NCI-H774 (cell line): ENCODE results near the gene PSKH1.

ENCODE experiments used
- DNase-seq: peaks from one replicate; lab custom pipeline; 2025; lab: John Stamatoyannopoulos, UW

The PSKH1 gene

DNA sequence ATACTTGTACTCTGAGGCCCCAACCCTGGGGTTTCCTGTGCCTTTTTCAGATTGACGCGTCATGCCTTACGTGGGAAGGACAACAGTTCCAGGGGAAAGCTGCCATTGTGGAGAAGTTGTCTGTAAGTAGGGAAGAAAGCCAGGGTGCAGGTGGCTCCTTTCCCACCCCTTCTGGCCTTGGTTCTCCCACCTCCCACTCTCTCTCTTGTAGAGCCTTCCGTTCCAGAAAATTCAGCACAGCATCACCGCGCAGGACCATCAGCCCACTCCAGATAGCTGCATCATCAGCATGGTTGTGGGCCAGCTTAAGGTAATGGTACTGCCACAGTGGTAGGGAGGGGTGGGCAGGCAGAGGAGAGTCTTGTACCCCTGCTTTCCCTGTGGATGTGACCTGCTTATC is 24.8 kb upstream of the PSKH1 start:
- no peak for DNase-seq

DNA sequence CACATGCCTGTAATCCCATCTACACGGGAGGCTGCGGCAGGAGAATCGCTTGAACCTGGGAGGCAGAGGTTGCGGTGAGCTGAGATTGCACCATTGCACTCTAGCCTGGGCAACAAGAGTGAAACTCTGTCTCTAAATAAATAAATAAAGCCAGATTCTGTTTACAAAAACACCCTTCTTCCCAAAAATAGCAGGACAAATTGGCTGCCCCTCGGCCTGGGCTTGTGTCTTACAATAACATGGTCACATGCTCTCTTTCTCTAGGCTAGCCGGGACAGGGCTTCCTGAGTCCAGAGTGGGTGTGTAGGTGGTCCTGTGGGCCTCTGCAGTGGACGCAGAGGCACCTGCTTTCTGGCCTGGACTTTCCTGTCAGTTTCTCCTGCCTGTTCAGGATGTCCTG is 23.4 kb upstream of the PSKH1 start:
- no peak for DNase-seq

DNA sequence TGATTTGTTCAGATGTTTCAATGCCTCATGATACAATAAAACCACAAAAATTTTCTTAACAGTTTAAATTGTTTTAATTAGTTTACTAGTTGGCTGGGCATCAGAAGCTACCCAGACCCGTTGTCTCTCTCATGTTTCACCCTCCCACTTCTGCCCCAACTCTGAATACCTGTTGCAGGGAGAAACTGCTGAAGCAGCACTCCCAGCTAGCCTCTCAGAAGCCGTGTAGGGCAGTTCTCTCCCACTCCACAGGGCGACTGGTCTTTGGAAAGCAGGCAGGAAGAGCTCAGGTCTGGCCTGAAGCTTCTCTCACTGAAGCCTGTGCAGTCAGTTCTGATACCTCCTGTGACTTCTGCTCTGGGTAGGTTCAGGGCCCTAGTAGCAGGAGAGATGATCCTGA is 21.8 kb upstream of the PSKH1 start:
- no peak for DNase-seq

DNA sequence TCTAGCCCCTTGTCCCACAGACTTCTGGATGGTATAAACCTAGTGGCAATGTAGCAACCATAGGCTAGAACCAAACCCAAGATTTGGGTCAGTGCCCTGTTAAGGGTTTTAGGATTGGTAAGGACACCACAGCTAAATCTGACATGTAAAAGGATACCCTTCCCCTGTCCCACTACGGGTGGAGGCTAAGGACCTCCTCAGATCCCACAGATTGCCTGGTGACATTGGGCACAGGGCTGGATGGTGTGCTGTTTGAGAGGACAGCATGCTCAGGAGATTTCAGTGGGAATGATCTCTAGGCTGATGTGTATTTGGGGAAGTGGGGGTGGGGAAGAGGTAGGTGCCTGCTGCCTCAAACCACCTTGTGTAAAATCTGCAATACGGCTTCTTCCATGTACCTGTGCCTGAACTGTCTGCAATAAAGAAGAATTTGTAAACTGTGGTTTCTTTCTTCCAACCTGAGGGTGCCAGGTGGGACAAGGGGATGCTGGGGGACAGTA is 20.9 kb upstream of the PSKH1 start:
- no peak for DNase-seq

DNA sequence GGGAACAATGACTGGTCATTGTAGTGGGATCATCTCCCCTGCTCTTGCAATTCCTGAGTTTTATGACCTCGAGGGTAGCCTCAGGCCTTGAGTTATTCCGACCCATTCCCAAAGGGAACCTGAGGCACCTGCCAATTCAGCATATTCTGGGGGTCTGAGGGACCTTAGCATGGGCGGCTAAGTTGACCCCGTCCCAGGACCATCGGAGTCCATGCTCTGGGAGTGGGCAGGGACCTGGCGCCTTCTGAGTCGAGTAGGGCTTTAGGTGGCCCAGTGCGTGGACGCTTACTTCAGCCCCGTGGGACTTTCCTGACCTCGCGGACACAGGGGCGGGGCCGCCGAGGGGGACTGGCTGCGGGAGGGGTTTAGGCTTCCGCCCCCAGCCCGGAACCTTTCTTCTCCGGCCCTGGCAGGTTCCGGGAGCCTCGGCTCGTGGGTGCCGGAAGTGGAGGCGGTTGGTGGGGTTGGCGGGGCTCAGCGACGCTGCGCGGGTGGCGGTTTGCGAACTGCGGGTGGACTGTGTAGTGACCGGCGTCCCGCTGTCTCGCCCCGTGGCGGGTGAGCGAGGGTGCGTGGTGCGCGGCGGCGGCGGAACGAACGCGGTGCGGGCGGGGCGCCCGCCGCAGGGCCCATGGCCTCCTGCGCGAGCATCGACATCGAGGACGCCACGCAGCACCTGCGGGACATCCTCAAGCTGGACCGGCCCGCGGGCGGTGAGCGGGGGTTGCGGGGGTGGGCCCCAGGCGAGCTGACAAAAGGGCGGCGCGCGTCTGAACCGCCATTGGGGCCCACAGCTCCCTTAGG is 20.2 kb upstream of the PSKH1 start, which contains the start of gene EDC4:
TSS of gene EDC4 (plus strand) at position 422 of the 804 bp plus-strand sequence. CDS start at position 632, 210 bp downstream.
- DNase-seq = peak; percentile 37

DNA sequence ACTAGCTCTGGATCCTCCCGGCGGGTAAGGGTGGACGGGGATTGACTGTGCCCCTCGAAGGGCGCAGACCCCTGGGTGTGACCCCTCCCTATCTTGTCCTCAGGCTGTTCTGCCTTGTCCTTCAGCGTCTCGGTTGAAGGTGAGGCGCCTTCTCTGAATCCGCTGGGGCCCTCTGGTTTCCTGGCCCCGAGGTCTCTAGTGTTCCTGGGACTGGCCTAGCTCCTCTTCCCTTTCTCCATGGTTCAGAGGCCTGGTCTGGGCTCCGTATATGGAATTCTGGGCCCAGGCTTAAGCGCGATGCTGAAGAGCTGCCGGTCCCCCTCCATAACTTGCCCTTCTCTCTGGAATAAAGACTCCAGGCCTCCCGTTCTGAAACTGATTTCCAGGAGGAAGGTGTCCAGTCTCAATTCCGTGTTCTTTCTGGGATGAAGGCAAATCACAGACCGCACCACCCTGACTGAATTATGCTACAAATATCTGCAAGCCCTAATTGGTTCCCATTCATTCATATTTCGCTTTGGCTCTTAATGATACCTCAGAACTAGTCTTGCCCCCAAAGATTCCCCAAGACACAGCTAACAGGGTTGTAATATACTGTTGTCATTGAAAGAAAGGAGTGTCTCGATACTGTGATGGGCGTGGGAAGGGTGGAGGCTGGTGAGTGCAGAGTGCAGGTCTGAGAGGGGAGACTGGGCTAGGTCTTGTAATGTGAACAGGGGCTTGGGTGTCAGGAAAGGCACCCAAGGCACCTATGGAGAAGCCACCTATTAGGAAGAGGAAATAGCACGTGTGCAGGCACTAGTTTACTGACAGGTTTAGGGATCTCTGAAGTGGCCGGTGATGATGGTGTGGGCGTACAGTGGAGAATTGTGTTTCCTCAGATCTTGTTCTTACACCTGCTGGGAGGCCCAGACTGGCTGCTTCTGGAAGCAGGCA is 19.4 kb upstream of the PSKH1 start:
- DNase-seq = no peak

DNA sequence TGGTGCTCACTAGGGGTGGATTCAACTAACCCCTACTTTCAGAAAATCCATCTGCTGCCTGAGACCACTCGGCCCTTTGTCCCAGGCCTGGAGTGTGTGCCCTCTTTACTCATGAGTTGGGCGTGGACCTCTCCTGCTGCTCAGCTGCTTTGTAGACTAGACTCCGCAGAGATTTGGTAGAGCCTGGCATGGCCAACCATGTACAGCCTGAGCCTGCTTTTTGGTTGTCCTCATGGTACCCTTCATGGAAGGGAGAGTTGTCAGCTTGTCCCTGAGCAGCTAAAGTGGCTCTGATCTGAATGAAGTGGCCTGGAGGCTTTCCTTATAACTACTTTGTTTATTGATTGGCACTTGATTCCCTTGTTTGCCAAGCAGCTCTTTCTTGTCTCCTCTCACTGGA is 18.7 kb upstream of the PSKH1 start:
- no peak for DNase-seq

DNA sequence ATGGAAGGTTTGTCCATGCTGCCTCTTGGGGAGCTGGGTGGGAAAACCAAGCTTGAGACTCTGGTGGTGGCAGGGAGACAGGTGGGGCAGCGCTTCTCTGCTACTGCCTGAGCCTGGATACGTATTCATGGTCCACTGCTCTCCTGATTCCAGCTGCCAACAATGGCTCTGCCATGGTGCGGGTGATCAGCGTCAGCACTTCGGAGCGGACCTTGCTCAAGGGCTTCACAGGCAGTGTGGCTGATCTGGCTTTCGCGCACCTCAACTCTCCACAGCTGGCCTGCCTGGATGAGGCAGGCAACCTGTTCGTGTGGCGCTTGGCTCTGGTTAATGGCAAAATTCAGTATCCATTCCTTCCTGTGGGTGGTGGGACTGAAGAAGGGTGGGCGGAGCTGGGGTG is 16.0 kb upstream of the PSKH1 start:
- no peak for DNase-seq

DNA sequence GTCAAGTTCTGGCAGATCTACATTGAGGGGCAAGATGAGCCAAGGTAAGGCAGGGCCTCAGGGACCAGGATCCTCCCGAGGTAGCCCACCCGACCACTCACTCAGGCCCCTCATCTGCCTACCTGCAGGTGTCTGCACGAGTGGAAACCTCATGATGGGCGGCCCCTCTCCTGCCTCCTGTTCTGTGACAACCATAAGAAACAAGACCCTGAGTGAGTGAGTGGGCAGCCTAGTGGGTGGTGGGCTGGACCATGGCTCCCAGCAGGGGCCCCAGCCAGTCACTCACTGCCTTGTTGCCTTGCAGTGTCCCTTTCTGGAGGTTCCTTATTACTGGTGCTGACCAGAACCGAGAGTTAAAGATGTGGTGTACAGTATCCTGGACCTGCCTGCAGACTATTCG is 14.8 kb upstream of the PSKH1 start:
- DNase-seq = no peak

DNA sequence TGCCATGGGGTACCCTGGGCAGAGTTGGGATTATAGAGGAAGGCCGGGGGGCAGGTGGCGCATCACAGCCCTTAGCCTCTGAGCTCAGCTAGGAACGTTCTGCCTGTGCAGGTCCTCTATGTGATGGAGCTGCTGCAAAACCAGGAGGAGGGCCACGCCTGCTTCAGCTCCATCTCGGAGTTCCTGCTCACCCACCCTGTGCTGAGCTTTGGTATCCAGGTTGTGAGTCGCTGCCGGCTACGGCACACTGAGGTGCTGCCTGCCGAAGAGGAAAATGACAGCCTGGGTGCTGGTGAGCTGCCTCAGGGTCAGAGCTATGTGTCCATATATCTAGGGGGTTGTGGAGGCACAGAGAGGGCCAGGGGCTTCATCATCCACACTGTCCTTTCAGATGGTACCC is 14.2 kb upstream of the PSKH1 start:
- DNase-seq = no peak

DNA sequence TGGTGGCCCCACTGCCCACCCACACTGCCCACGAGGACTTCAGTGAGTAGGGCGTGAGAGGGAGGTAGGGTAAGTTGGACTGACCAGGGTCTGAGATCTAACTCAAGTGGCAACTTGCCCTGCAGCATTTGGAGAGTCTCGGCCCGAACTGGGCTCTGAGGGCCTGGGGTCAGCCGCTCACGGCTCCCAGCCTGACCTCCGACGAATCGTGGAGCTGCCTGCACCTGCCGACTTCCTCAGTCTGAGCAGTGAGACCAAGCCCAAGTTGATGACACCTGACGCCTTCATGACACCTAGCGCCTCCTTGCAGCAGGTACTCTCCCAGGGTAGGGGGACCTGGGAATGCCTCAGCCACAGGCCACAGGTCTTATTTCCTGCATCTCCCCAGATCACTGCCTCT is 13.6 kb upstream of the PSKH1 start:
- DNase-seq = no peak

DNA sequence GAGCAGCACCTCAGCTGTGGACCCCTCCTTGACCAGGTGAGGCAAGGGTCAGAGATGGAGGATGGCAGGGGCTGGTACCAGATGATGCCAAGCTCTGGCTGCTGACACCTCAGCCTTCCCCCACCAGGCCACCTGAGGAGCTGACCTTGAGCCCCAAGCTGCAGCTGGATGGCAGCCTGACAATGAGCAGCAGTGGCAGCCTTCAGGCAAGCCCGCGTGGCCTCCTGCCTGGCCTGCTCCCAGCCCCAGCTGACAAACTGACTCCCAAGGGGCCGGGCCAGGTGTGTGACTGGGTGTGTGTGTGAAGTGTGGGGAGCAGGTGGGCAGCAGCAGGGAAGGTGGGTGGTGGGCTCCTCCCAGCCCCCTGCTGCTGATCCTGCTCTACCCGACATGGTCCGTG is 13.1 kb upstream of the PSKH1 start:
- DNase-seq = no peak

DNA sequence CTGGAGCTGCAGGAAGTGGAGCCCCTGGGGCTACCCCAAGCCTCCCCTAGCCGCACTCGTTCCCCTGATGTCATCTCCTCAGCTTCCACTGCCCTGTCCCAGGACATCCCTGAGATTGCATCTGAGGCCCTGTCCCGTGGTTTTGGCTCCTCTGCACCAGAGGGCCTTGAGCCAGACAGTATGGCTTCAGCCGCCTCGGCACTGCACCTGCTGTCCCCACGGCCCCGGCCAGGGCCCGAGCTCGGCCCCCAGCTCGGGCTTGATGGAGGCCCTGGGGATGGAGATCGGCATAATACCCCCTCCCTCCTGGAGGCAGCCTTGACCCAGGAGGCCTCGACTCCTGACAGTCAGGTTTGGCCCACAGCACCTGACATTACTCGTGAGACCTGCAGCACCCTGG is 12.5 kb upstream of the PSKH1 start:
- no peak for DNase-seq

DNA sequence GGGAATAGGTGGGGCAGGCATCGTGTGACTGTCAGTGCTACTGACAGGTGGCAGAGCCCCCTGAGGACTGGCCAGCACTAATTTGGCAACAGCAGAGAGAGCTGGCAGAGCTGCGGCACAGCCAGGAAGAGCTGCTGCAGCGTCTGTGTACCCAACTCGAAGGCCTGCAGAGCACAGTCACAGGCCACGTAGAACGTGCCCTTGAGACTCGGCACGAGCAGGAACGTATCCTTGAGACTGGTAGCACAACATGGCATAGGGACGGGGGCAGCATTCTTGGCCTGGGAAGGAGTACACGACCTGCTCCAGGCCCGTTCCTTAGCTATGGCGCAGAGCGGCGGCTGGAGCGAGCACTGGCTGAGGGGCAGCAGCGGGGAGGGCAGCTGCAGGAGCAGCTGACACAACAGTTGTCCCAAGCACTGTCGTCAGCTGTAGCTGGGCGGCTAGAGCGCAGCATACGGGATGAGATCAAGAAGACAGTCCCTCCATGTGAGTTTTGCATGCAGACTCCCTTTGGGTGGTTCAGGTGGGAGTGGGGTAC is 11.4 kb upstream of the PSKH1 start:
- no peak for DNase-seq

DNA sequence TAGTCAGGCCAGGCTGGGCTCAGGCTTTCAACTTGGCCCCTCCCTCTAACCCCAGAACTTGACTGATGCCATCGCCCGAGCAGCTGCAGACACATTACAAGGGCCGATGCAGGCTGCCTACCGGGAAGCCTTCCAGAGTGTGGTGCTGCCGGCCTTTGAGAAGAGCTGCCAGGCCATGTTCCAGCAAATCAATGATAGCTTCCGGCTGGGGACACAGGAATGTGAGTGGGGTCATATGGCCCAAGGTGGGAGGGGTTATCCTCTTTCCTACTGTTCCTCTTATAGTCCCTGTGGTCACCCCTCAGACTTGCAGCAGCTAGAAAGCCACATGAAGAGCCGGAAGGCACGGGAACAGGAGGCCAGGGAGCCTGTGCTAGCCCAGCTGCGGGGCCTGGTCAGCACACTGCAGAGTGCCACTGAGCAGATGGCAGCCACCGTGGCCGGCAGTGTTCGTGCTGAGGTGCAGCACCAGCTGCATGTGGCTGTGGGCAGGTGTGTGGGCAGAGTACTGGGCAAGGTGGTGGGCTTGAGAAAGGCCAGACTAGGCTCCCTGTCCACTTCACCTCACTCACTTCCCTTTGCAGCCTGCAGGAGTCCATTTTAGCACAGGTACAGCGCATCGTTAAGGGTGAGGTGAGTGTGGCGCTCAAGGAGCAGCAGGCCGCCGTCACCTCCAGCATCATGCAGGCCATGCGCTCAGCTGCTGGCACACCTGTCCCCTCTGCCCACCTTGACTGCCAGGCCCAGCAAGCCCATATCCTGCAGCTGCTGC is 10.5 kb upstream of the PSKH1 start:
- no peak for DNase-seq

DNA sequence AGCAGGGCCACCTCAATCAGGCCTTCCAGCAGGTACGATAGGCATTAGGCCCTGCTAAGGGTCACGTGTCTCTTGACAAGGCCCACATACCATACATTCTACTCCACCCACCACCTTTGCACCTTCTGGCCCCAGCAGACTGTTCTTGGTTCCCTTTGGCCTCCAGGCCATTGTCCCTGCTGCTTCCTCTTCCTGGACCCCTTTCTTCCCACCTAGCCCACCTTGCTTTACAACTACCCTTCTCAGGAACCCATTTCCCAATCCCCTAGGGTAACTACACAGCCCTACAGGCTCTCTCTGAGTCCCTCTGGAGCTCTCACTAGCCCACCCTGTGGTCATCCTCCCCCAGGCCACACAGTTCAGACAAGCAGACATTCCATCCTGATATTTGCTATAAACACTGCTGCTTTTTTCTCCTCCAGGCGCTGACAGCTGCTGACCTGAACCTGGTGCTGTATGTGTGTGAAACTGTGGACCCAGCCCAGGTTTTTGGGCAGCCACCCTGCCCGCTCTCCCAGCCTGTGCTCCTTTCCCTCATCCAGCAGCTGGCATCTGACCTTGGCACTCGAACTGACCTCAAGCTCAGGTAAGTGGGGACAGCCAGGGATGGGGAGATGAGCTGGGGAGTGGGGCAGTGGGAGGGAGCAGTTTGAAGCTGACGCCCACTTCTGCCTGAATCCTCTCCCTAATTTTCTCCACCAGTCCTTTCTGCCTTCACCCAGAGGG is 9.7 kb upstream of the PSKH1 start:
- DNase-seq = no peak

DNA sequence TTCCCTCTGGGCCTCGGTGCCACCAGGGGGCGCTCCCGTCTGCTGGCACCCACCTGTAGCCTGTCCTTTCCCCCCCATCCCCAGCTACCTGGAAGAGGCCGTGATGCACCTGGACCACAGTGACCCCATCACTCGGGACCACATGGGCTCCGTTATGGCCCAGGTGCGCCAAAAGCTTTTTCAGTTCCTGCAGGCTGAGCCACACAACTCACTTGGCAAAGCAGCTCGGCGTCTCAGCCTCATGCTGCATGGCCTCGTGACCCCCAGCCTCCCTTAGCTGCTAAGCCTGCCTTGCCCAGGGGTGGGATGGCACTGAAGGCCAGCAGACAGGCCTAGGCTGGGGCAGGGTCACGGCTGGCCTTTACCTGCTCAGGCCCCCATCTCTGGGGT is 9.2 kb upstream of the PSKH1 start:
- DNase-seq = no peak

DNA sequence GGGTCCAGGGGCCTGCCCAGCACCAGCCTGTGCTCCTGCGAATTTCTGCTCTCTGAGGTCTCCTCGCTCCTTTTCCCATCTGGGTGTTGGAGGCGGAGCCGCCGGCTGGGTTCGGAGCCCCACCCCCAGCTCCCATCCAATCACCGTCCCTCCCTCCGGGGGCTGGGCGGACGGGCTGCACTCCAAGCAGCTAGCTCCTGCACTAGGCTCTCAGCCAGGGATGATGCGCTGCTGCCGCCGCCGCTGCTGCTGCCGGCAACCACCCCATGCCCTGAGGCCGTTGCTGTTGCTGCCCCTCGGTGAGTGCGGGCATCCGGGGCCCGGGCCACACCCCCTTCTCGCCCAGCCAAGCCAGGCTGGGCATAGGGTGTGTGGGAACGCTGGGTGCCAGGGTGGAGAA is 8.4 kb upstream of the PSKH1 start, which contains the start of gene NRN1L:
TSS of gene NRN1L (plus strand) at position 202 of the 400 bp plus-strand sequence. CDS start at position 221, 19 bp downstream.
- DNase-seq = no peak

DNA sequence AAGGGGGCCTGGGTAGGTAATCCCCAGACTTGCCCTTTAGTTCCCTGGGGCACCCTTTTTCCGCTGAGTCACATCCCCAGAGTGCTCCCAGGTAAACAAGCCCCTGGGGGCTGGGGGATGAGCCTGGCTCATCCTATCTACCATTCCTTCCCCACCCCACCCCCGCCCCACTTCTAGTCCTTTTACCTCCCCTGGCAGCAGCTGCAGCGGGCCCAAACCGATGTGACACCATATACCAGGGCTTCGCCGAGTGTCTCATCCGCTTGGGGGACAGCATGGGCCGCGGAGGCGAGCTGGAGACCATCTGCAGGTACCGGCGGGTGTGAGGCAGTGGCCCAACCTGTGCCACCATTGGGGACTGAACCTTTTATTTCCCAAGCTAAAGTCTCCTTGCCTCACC is 7.5 kb upstream of the PSKH1 start:
- no peak for DNase-seq

DNA sequence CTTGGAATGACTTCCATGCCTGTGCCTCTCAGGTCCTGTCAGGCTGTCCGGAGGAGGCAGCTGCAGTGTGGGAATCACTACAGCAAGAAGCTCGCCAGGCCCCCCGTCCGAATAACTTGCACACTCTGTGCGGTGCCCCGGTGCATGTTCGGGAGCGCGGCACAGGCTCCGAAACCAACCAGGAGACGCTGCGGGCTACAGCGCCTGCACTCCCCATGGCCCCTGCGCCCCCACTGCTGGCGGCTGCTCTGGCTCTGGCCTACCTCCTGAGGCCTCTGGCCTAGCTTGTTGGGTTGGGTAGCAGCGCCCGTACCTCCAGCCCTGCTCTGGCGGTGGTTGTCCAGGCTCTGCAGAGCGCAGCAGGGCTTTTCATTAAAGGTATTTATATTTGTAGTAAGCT is 7.1 kb upstream of the PSKH1 start:
- no peak for DNase-seq

DNA sequence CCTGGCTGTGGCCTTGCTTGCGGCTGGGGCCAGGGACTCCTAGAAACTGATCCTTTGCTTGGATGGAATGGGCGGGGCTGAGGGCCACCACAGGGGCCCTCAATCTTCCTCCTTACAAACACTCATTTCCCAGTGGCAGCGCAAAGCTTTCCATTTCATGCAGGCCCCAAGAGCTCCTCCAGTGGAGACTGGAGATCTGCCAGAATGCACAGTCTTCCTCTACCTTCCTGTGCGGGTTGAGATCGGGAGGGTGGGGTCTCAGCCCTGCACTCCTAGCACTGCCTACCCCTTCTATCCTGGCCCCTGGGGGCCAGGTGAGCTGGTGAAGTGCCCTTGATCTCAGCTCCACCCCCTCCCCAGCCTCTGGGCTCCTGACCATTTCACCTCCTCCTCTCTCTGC is 6.7 kb upstream of the PSKH1 start:
- DNase-seq = no peak
